ENCODE data around the gene ATXN1. TPM values are rescaled to one million over a fixed set of nuclear protein-coding genes. Genes with fewer than 3 reads are reported as not detected.

ATXN1 gene
- total RNA-seq, 1 experiment from 2014 or later, result 27.0 TPM

DNA sequence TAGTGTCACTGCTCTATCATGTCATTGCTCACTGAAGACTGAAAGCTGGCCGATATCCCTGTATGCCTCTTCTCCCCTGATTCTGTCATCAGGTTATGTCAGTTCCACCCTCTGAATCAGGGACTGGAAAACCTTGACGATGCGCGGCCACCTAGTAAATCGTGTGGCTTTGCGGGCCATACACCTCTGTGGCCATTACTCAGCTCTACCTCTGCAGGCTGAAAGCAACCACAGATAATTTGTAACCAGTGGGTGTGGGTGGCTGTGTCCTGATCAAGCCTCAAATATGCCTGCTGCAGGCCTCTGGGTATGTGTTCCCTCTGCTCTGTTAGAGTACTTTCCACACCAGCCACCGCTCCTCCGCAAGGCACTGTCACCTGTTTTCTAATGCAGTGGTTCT, 417.7 kb downstream of the ATXN1 start:
- Histone ChIP-seq H3K9me3 (ENCODE audit: low read length) (no peaks in the 10 kb centered on the region), H3K4me2 (ENCODE audit: low read length) (no peak overlapping the region), H3K9ac (ENCODE audit: low read length) (no peak overlapping the region), H3F3A (ENCODE audit: low read length, unreplicated experiment) (no peaks in the 10 kb centered on the region), H3K79me2 (ENCODE audit: low read length) (no peaks in the 10 kb centered on the region), H3K4me1 (ENCODE audit: insufficient read depth, low read length) (peaks cover 23% of the 10 kb centered on the region), H3K27me3 (ENCODE audit: low read length) (no peaks in the 10 kb centered on the region), H3K27ac (ENCODE audit: low read length) (no peak overlapping the region), H3K4me3 (ENCODE audit: low read length) (no peak overlapping the region), H3K36me3 (ENCODE audit: low read depth, low read length) (no peaks in the 10 kb centered on the region), H4K20me1 (ENCODE audit: low read length) (no peaks in the 10 kb centered on the region), H3K9me2 (replicated peaks; ENCODE audit: low read length) (no peaks in the 10 kb centered on the region), H2AFZ (ENCODE audit: low read length) (no peak overlapping the region)
- ChIA-PET CTCF (no interaction called here), POLR2A (ENCODE audit: unreplicated experiment) (no interaction called here)
- DNase-seq (no peak), ATAC-seq (no peak)
- intact Hi-C loops (cut with micrococcal nuclease), result no loop called here
- BruUV-seq (replicated peaks), result no TSS peak
- no peak for TF ChIP-seq EZH2 (IDR thresholded peaks at IDR 0.05; ENCODE audit: low read length, unreplicated experiment)
- TF ChIP-seq, protein P1, sequence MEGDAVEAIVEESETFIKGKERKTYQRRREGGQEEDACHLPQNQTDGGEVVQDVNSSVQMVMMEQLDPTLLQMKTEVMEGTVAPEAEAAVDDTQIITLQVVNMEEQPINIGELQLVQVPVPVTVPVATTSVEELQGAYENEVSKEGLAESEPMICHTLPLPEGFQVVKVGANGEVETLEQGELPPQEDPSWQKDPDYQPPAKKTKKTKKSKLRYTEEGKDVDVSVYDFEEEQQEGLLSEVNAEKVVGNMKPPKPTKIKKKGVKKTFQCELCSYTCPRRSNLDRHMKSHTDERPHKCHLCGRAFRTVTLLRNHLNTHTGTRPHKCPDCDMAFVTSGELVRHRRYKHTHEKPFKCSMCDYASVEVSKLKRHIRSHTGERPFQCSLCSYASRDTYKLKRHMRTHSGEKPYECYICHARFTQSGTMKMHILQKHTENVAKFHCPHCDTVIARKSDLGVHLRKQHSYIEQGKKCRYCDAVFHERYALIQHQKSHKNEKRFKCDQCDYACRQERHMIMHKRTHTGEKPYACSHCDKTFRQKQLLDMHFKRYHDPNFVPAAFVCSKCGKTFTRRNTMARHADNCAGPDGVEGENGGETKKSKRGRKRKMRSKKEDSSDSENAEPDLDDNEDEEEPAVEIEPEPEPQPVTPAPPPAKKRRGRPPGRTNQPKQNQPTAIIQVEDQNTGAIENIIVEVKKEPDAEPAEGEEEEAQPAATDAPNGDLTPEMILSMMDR (conservative IDR thresholded peaks at IDR 0.05; ENCODE audit: low read depth, low read length), result no peak
- TF ChIP-seq EZH2phosphoT487 (IDR thresholded peaks at IDR 0.05; ENCODE audit: borderline replicate concordance, low read length), result no peak

DNA sequence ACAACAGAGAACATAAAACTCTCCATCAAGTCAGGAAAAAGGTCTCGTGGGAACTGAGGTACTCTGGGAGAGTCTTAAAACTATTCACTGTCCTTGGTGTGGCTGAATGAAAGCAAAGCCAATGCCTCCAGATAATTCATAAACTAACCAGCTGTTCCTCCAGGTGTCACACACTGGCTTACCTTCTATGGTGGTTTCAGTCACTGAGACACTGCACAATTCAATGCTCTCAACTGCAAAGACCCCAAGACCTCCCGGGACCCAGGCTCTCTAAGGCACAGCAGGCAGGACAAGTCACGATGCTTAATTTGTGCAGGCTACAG, 422.0 kb downstream of the ATXN1 start:
- Histone ChIP-seq H3K4me2 (ENCODE audit: low read length) (peak overlapping the region; percentile 69), H2AFZ (ENCODE audit: low read length) (0 out of 2 replicates have a peak overlapping the region, but pooled peaks have one; percentile 10), H3K4me1 (ENCODE audit: insufficient read depth, low read length) (peaks cover 31% of the 10 kb centered on the region), H4K20me1 (ENCODE audit: low read length) (no peaks in the 10 kb centered on the region), H3K27me3 (ENCODE audit: low read length) (no peaks in the 10 kb centered on the region), H3K4me3 (ENCODE audit: low read length) (no peak overlapping the region), H3K9me2 (replicated peaks; ENCODE audit: low read length) (no peaks in the 10 kb centered on the region), H3F3A (ENCODE audit: low read length, unreplicated experiment) (no peaks in the 10 kb centered on the region), H3K36me3 (ENCODE audit: low read depth, low read length) (no peaks in the 10 kb centered on the region), H3K79me2 (ENCODE audit: low read length) (no peaks in the 10 kb centered on the region), H3K9ac (ENCODE audit: low read length) (no peak overlapping the region), H3K27ac (ENCODE audit: low read length) (peak overlapping the region; percentile 37), H3K9me3 (ENCODE audit: low read length) (no peaks in the 10 kb centered on the region)
- intact Hi-C loops (cut with micrococcal nuclease), result loop anchor here (10.0 kb wide), 1 partner anchor 616 kb away; no protein-coding TSS in a partner anchor
- no TSS peak for BruUV-seq (replicated peaks)
- DNase-seq, result no peak
- ChIA-PET POLR2A (ENCODE audit: unreplicated experiment) (interaction anchor here (0.7 kb wide), 1 partner anchor 20 kb away, joined by 3 read pairs; no protein-coding TSS in a partner anchor), CTCF (interaction anchor here (1.0 to 1.3 kb wide), 2 partner anchors 64 to 71 kb away, joined by 3 to 6 read pairs; no protein-coding TSS in a partner anchor)
- ATAC-seq, result no peak; the same call in 1 of the 2 replicates
- TF ChIP-seq, protein P1 (conservative IDR thresholded peaks at IDR 0.05; ENCODE audit: low read depth, low read length), result peak; percentile 34; the same call in 1 of the 2 replicates
- no peak for TF ChIP-seq EZH2phosphoT487 (IDR thresholded peaks at IDR 0.05; ENCODE audit: borderline replicate concordance, low read length)
- no peak for TF ChIP-seq EZH2 (IDR thresholded peaks at IDR 0.05; ENCODE audit: low read length, unreplicated experiment)

DNA sequence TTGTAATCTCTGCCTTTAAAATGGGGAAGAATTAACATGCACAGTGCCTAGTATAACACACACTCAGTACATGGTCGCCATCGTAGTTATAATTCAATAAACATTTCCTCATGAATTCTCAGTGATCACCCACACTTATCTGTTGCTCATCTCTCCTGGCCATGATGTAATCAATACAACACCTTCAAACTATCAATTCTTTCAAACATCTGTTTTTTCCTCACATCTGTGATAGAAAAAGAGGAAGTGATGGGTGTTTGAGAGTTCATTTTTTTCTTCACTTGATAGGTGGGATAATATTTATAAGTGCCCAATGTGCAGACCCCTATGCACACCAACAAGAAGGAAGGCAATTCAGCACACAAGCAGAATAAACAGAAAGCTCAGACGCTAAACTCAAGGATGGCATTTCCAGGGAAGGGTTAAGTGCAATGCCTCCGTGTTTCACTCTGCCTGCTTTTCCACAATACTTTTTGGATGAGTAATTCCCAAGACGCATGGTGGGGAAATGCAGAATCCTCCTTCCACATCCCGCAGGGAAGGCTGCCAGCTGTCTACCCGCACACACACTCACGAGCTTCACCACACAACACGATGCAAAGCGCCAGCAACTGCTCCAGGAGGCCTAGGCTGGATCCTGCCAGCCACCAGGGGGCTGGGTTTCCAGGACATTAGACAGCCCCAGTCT, 422.5 kb downstream of the ATXN1 start:
- Histone ChIP-seq H3K36me3 (ENCODE audit: low read depth, low read length) (no peaks in the 10 kb centered on the region), H3K27me3 (ENCODE audit: low read length) (no peaks in the 10 kb centered on the region), H3K4me3 (ENCODE audit: low read length) (peak overlapping the region; percentile 11; the same call in 1 of the 2 replicates), H3K4me2 (ENCODE audit: low read length) (peak overlapping the region; percentile 69), H3K9me3 (ENCODE audit: low read length) (no peaks in the 10 kb centered on the region), H3F3A (ENCODE audit: low read length, unreplicated experiment) (no peaks in the 10 kb centered on the region), H3K9me2 (replicated peaks; ENCODE audit: low read length) (no peaks in the 10 kb centered on the region), H3K27ac (ENCODE audit: low read length) (peak overlapping the region; percentile 37), H3K9ac (ENCODE audit: low read length) (no peak overlapping the region), H3K79me2 (ENCODE audit: low read length) (no peaks in the 10 kb centered on the region), H2AFZ (ENCODE audit: low read length) (peak overlapping the region; percentile 8; the same call in 1 of the 2 replicates), H4K20me1 (ENCODE audit: low read length) (no peaks in the 10 kb centered on the region), H3K4me1 (ENCODE audit: insufficient read depth, low read length) (peaks cover 36% of the 10 kb centered on the region)
- intact Hi-C loops (cut with micrococcal nuclease), result loop anchor here (10.0 kb wide), 1 partner anchor 616 kb away; no protein-coding TSS in a partner anchor
- BruUV-seq (replicated peaks), result no TSS peak
- TF ChIP-seq EZH2phosphoT487 (IDR thresholded peaks at IDR 0.05; ENCODE audit: borderline replicate concordance, low read length), result no peak
- TF ChIP-seq, protein P1 (conservative IDR thresholded peaks at IDR 0.05; ENCODE audit: low read depth, low read length), result peak; percentile 81
- no peak for TF ChIP-seq EZH2 (IDR thresholded peaks at IDR 0.05; ENCODE audit: low read length, unreplicated experiment)
- ChIA-PET CTCF (interaction anchor here (0.6 to 1.3 kb wide), 4 partner anchors 65 to 127 kb away, joined by 3 to 6 read pairs (median 4); no protein-coding TSS in a partner anchor), POLR2A (ENCODE audit: unreplicated experiment) (interaction anchor here (0.7 kb wide), 1 partner anchor 19 kb away, joined by 3 read pairs; no protein-coding TSS in a partner anchor)
- ATAC-seq (peak; percentile 91), DNase-seq (peak; percentile 97)

Measured in PC-3 (cell line).